Bronchial epithelial cell (primary cell): Measurements from ENCODE around the gene DOCK11. TPM values are rescaled to one million over a fixed set of nuclear protein-coding genes. Genes with fewer than 3 reads are reported as not detected.

Experiments
- DNase-seq: peaks from one replicate; pipeline ENCODE4 v3.0.0-alpha.2; 2010; ENCODE audit warnings: low read depth
- FAIRE-seq: peaks from 2 replicates; lab custom pipeline; 2011; peaks lifted over from hg19 to GRCh38; lab: Jason Lieb, UNC
- H3K27me3 ChIP-seq: 2 replicates; pipeline ENCODE4 v1.5.1; 2011; ENCODE audit warnings: low read length; ENCODE audit not compliant: control insufficient read depth, insufficient read depth
- H3K36me3 ChIP-seq: 2 replicates; pipeline ENCODE4 v1.5.1; 2011; ENCODE audit warnings: low read length; ENCODE audit not compliant: control insufficient read depth, insufficient read depth
- H3K4me3 ChIP-seq: 2 replicates; pipeline ENCODE4 v1.5.1; 2011; ENCODE audit warnings: mild to moderate bottlenecking, low read depth, low read length, control low read depth
- CTCF ChIP-seq: IDR thresholded peaks from 2 replicates; pipeline ENCODE4 v1.5.1; 2011; ENCODE audit warnings: mild to moderate bottlenecking, moderate library complexity, low read length, control low read depth, inconsistent platforms; ENCODE audit not compliant: insufficient read depth, severe bottlenecking
- total RNA-seq: library from RNA; depleted of rRNA; stranded (reverse); fragments of >200 nt; gene quantifications from 2 replicates; pipeline ENCODE4 v1.2.1, GENCODE V29; 2014

DOCK11 gene
- total RNA-seq, 1 donor from 2014 or later: 0.26 TPM

GRCh38 chrX:118595501-118596042 lies 100.0 kb downstream of the DOCK11 start:
- TF ChIP-seq CTCF: no peak
- no peak for FAIRE-seq
- Histone ChIP-seq H3K27me3 (no peaks in the 10 kb centered on the region), H3K4me3 (no peak overlapping the region), H3K36me3 (no peaks in the 10 kb centered on the region)
- no peak for DNase-seq

- FAIRE-seq: no peak
- H3K27me3 ChIP-seq: no peaks in the 10 kb centered on the region
- TF ChIP-seq CTCF: no peak
Measured at GRCh38 chrX:118596390-118596789, 100.8 kb downstream of the DOCK11 start.

GRCh38 chrX:118603981-118604380 lies 108.4 kb downstream of the DOCK11 start:
- H3K4me3 ChIP-seq: no peak overlapping the region
- no peak for FAIRE-seq
- peak; percentile 68 for TF ChIP-seq CTCF
- peak; percentile 41 for DNase-seq
- H3K36me3 ChIP-seq: no peaks in the 10 kb centered on the region
- H3K27me3 ChIP-seq: no peaks in the 10 kb centered on the region

More at GRCh38 chrX:118596390-118596789, 100.8 kb downstream of the DOCK11 start:
- no peaks in the 10 kb centered on the region for H3K36me3 ChIP-seq
- no peak for DNase-seq
- H3K4me3 ChIP-seq: no peak overlapping the region

GRCh38 chrX:118612290-118612689 lies 116.7 kb downstream of the DOCK11 start:
- FAIRE-seq: no peak
- Histone ChIP-seq H3K4me3 (no peak overlapping the region), H3K27me3 (no peaks in the 10 kb centered on the region), H3K36me3 (no peaks in the 10 kb centered on the region)
- no peak for DNase-seq
- TF ChIP-seq CTCF: no peak

GRCh38 chrX:118614150-118614549 lies 118.5 kb downstream of the DOCK11 start:
- TF ChIP-seq CTCF: no peak
- FAIRE-seq (no peak), DNase-seq (no peak)
- no peaks in the 10 kb centered on the region for H3K36me3 ChIP-seq
- H3K4me3 ChIP-seq: no peak overlapping the region
- H3K27me3 ChIP-seq: no peaks in the 10 kb centered on the region

- FAIRE-seq (no peak), DNase-seq (no peak)
- Histone ChIP-seq H3K36me3 (no peaks in the 10 kb centered on the region), H3K4me3 (no peak overlapping the region), H3K27me3 (no peaks in the 10 kb centered on the region)
- TF ChIP-seq CTCF: no peak
Measured at GRCh38 chrX:118615141-118615540, 119.5 kb downstream of the DOCK11 start.
